HEK293 (cell line): ENCODE measurements around the gene GLRX2.
A peak's percentile ranks its signal among the peaks of the same experiment; 100 is the strongest.

Experiments used
- CTCF ChIA-PET: fragments of 350-600 bp; formaldehyde crosslinking; extraction: SDS; loops from one replicate; lab custom pipeline; 2021; ENCODE audit warnings: antibody characterized with exemption; lab: Yijun Ruan, JAX
- POLR2A ChIA-PET: fragments of 300-600 bp; formaldehyde crosslinking; extraction: SDS; loops from one replicate; lab custom pipeline; 2020; ENCODE audit warnings: antibody characterized with exemption, inconsistent platforms; lab: Yijun Ruan, JAX
- H3K27ac ChIP-seq: fragments of 200-500 bp; sonication (Bioruptor generic); 2 replicates; pipeline ENCODE4 v1.5.1; 2014; ENCODE audit warnings: low read depth, low read length, control low read depth, inconsistent platforms; ENCODE audit errors: extremely low read depth
- H3K36me3 ChIP-seq, 2 experiments: fragments of 200-500 bp in 1 of 2; sonication (Bioruptor generic) in 1 of 2; 1 replicate in 1 of 2; 2 replicates in 1 of 2; pipeline ENCODE4 v1.5.1; 2014 to 2017; ENCODE audit warnings: inconsistent platforms in 2 of 2, low read length in 2 of 2; ENCODE audit not compliant: control insufficient read depth in 2 of 2, insufficient read depth in 1 of 2
- H3K4me1 ChIP-seq: fragments of 200-500 bp; sonication (Bioruptor generic); 2 replicates; pipeline ENCODE4 v1.5.1; 2014; ENCODE audit warnings: mild to moderate bottlenecking, low read length, inconsistent platforms; ENCODE audit not compliant: control insufficient read depth, insufficient read depth
- H3K4me3 ChIP-seq: 2 replicates; pipeline ENCODE4 v1.5.1; 2011; ENCODE audit warnings: low read depth, mild to moderate bottlenecking, control low read depth, low read length, moderate library complexity
- H3K9me3 ChIP-seq: fragments of 200-500 bp; sonication (Bioruptor generic); 2 replicates; pipeline ENCODE4 v1.5.1; 2014; ENCODE audit warnings: low read depth, low read length, inconsistent platforms; ENCODE audit not compliant: control insufficient read depth, insufficient read depth
- KLF9 ChIP-seq: fragments of 450-650 bp; formaldehyde crosslinking; IDR thresholded peaks from 2 replicates; pipeline ENCODE4 v1.5.1; 2016; ENCODE audit warnings: missing biosample characterization, missing genetic modification characterization, low read depth
- MZF1 ChIP-seq: fragments of 450-650 bp; formaldehyde crosslinking; IDR thresholded peaks from 2 replicates; pipeline ENCODE4 v1.5.1; 2017; ENCODE audit warnings: missing biosample characterization, missing genetic modification characterization, borderline replicate concordance
- OSR2 ChIP-seq: fragments of 450-650 bp; formaldehyde crosslinking; IDR thresholded peaks from 2 replicates; pipeline ENCODE4 v1.5.1; 2016; ENCODE audit warnings: missing biosample characterization, missing genetic modification characterization
- PRDM1 ChIP-seq: fragments of 450-650 bp; formaldehyde crosslinking; IDR thresholded peaks from 2 replicates; pipeline ENCODE4; 2016; ENCODE audit warnings: missing biosample characterization, missing genetic modification characterization
- TRIM28 ChIP-seq: IDR thresholded peaks from 2 replicates; pipeline ENCODE4 v1.6.1; 2011; ENCODE audit warnings: low read length, control low read depth, borderline replicate concordance
- ZFP3 ChIP-seq: fragments of 450-650 bp; formaldehyde crosslinking; IDR thresholded peaks from 2 replicates; pipeline ENCODE4 v1.5.1; 2016; ENCODE audit warnings: low read depth, missing biosample characterization, missing genetic modification characterization
- ZNF169 ChIP-seq: fragments of 450-650 bp; formaldehyde crosslinking; IDR thresholded peaks from 2 replicates; pipeline ENCODE4 v1.5.1; 2016; ENCODE audit warnings: missing biosample characterization, missing genetic modification characterization
- ZNF202 ChIP-seq: fragments of 450-650 bp; formaldehyde crosslinking; IDR thresholded peaks from 2 replicates; pipeline ENCODE4 v1.5.1; 2016; ENCODE audit warnings: missing biosample characterization, missing genetic modification characterization, borderline replicate concordance
- ZNF280C ChIP-seq: fragments of 450-650 bp; formaldehyde crosslinking; IDR thresholded peaks from 2 replicates; pipeline ENCODE4 v1.5.1; 2016; ENCODE audit warnings: missing biosample characterization, missing genetic modification characterization
- ZNF324 ChIP-seq: fragments of 450-650 bp; formaldehyde crosslinking; IDR thresholded peaks from 2 replicates; pipeline ENCODE4 v1.5.1; 2016; ENCODE audit warnings: missing biosample characterization, missing genetic modification characterization
- ZNF341 ChIP-seq: fragments of 450-650 bp; formaldehyde crosslinking; IDR thresholded peaks from 2 replicates; pipeline ENCODE4; 2016; ENCODE audit warnings: low read depth, missing biosample characterization, missing genetic modification characterization
- ZNF423 ChIP-seq: fragments of 450-650 bp; formaldehyde crosslinking; IDR thresholded peaks from 2 replicates; pipeline ENCODE4 v1.5.1; 2016; ENCODE audit warnings: missing biosample characterization, missing genetic modification characterization
- ZNF449 ChIP-seq: fragments of 450-650 bp; formaldehyde crosslinking; IDR thresholded peaks from 2 replicates; pipeline ENCODE4 v1.5.1; 2017; ENCODE audit warnings: missing biosample characterization, mild to moderate bottlenecking, missing genetic modification characterization, moderate library complexity
- ZNF473 ChIP-seq: fragments of 450-650 bp; formaldehyde crosslinking; IDR thresholded peaks from 2 replicates; pipeline ENCODE4 v1.5.1; 2017; ENCODE audit warnings: missing biosample characterization, missing genetic modification characterization
- ZNF521 ChIP-seq: fragments of 450-650 bp; formaldehyde crosslinking; IDR thresholded peaks from 2 replicates; pipeline ENCODE4 v1.5.1; 2017; ENCODE audit warnings: missing biosample characterization, mild to moderate bottlenecking, missing genetic modification characterization
- ZNF549 ChIP-seq: fragments of 450-650 bp; IDR thresholded peaks from 2 replicates; pipeline ENCODE4 v1.5.1; 2018; ENCODE audit warnings: missing biosample characterization, missing genetic modification characterization, mild to moderate bottlenecking, inconsistent platforms, moderate library complexity
- ZNF600 ChIP-seq: fragments of 450-650 bp; formaldehyde crosslinking; IDR thresholded peaks from 2 replicates; pipeline ENCODE4 v1.5.1; 2016; ENCODE audit warnings: missing biosample characterization, missing genetic modification characterization
- ZNF621 ChIP-seq: fragments of 450-650 bp; formaldehyde crosslinking; IDR thresholded peaks from 2 replicates; pipeline ENCODE4 v1.5.1; 2017; ENCODE audit warnings: missing biosample characterization, missing genetic modification characterization
- ZNF664 ChIP-seq: fragments of 450-650 bp; formaldehyde crosslinking; IDR thresholded peaks from 2 replicates; pipeline ENCODE4 v1.5.1; 2016; ENCODE audit warnings: missing biosample characterization, missing genetic modification characterization
- ZNF768 ChIP-seq: fragments of 450-650 bp; formaldehyde crosslinking; IDR thresholded peaks from 2 replicates; pipeline ENCODE4 v1.5.1; 2018; ENCODE audit warnings: missing biosample characterization, mild to moderate bottlenecking, missing genetic modification characterization
- ZNF777 ChIP-seq: fragments of 450-650 bp; formaldehyde crosslinking; IDR thresholded peaks from 2 replicates; pipeline ENCODE4 v1.5.1; 2017; ENCODE audit warnings: missing biosample characterization, missing genetic modification characterization, borderline replicate concordance
- ZNF791 ChIP-seq: fragments of 450-650 bp; formaldehyde crosslinking; IDR thresholded peaks from 2 replicates; pipeline ENCODE4 v1.5.1; 2016; ENCODE audit warnings: missing biosample characterization, missing genetic modification characterization
- ZNF792 ChIP-seq: fragments of 450-650 bp; formaldehyde crosslinking; IDR thresholded peaks from 2 replicates; pipeline ENCODE4 v1.5.1; 2016; ENCODE audit warnings: missing biosample characterization, missing genetic modification characterization
- ZNF830 ChIP-seq: fragments of 450-650 bp; IDR thresholded peaks from 2 replicates; pipeline ENCODE4 v1.5.0; 2018; ENCODE audit warnings: missing biosample characterization, missing genetic modification characterization, low read depth, mild to moderate bottlenecking, moderate library complexity

Gene GLRX2

GRCh38 chr1:193103759-193104501, 1.3 kb downstream of the GLRX2 start:
- POLR2A ChIA-PET, result interaction anchor here (0.9 to 2.8 kb wide), 5 partner anchors 11 to 45 kb away, joined by 3 to 28 read pairs (median 10); partner anchors contain the start of genes CDC73, RO60 and UCHL5
- H3K27ac ChIP-seq, result no peak overlapping the region
- no peaks in the 10 kb centered on the region for H3K4me1 ChIP-seq

GRCh38 chr1:193102662-193103061, 2.6 kb downstream of the GLRX2 start:
- Histone ChIP-seq H3K4me1 (no peaks in the 10 kb centered on the region), H3K36me3 (peaks cover 12 to 24% of the 10 kb centered on the region in 2 experiments; a peak in 2 of 3 replicates), H3K4me3 (no peak overlapping the region), H3K27ac (no peak overlapping the region), H3K9me3 (no peaks in the 10 kb centered on the region)
- TF ChIP-seq ZFP3 (tag by site-specific recombination) (no peak), KLF9 (tag by site-specific recombination) (no peak), ZNF169 (tag by site-specific recombination) (no peak), ZNF777 (tag by site-specific recombination) (no peak), ZNF521 (tag by site-specific recombination) (no peak), ZNF423 (tag by site-specific recombination) (no peak), ZNF549 (no peak), ZNF341 (tag by site-specific recombination) (no peak), ZNF202 (tag by site-specific recombination) (no peak), ZNF600 (tag by site-specific recombination) (no peak), TRIM28 (no peak), ZNF324 (tag by site-specific recombination) (no peak), MZF1 (no peak), ZNF473 (tag by site-specific recombination) (no peak), ZNF768 (tag by site-specific recombination) (no peak), ZNF280C (tag by site-specific recombination) (no peak), OSR2 (no peak), ZNF791 (tag by site-specific recombination) (no peak), ZNF449 (tag by site-specific recombination) (no peak)
- POLR2A ChIA-PET, result no interaction called here
- CTCF ChIA-PET, result interaction anchor here (0.8 to 1.4 kb wide), 2 partner anchors 9 to 21 kb away, joined by 3 read pairs; no protein-coding TSS in a partner anchor

More at GRCh38 chr1:193103759-193104501, 1.3 kb downstream of the GLRX2 start:
- CTCF ChIA-PET, result interaction anchor here (0.5 to 1.1 kb wide), 4 partner anchors 9 to 219 kb away, joined by 3 to 6 read pairs (median 4); no protein-coding TSS in a partner anchor
- H3K4me3 ChIP-seq, result peak overlapping the region; percentile 77
- TF ChIP-seq ZNF664 (tag by site-specific recombination) (peak; percentile 74), ZNF830 (tag by site-specific recombination) (no peak), PRDM1 (peak; percentile 42; the same call in 1 of the 2 replicates), ZNF792 (tag by site-specific recombination) (peak; percentile 86; the same call in 1 of the 2 replicates), ZNF621 (tag by site-specific recombination) (no peak), ZNF280C (tag by site-specific recombination) (no peak)
- TF ChIP-seq, all 188 proteins: peak for 3
- peaks cover 6 to 18% of the 10 kb centered on the region in 2 experiments; a peak in 2 of 3 replicates for H3K36me3 ChIP-seq
- no peaks in the 10 kb centered on the region for H3K9me3 ChIP-seq
